Right atrium auricular region (tissue), 2 donors: ENCODE results near the gene MAN1B1. TPM values are rescaled to one million over a fixed set of nuclear protein-coding genes. Genes with fewer than 3 reads are reported as not detected.
A peak's percentile ranks its signal among the peaks of the same experiment; 100 is the strongest.

Experiments used
- DNase-seq: peaks from one replicate; pipeline ENCODE4 v3.0.0-alpha.2; 2019; ENCODE audit warnings: low spot score
- H3K27ac ChIP-seq, 2 donors: fragments of 200-600 bp; sonication (generic); 1 replicate in 1 of 2; 2 replicates in 1 of 2; pipeline ENCODE4 v1.5.1; 2016 to 2019
- H3K27me3 ChIP-seq, 2 donors: fragments of 200-600 bp; sonication (generic); one replicate each; pipeline versions ENCODE4 v1.5.1 to v1.6.0; 2017 to 2019
- H3K36me3 ChIP-seq: fragments of 200-600 bp; sonication (generic); one replicate; pipeline ENCODE4 v1.5.1; 2016
- H3K4me1 ChIP-seq, 2 donors: fragments of 200-600 bp; sonication (generic); one replicate each; pipeline versions ENCODE4 v1.5.1 to v1.6.0; 2017 to 2019
- H3K4me3 ChIP-seq, 2 donors: fragments of 200-600 bp; sonication (generic); 1 replicate in 1 of 2; 2 replicates in 1 of 2; pipeline ENCODE4 v1.5.1; 2017 to 2019; ENCODE audit warnings: mild to moderate bottlenecking in 1 of 2, moderate library complexity in 1 of 2
- H3K9me3 ChIP-seq, 2 donors: fragments of 200-600 bp; sonication (generic); one replicate each; pipeline ENCODE4 v1.5.1; 2019
- CTCF ChIP-seq, 2 donors: fragments of 200-600 bp; sonication (generic); IDR thresholded peaks; one replicate each; pipeline ENCODE4 v1.5.1; 2019; ENCODE audit warnings: antibody characterized with exemption in 2 of 2
- total RNA-seq, 2 donors: library from RNA; depleted of rRNA; stranded (reverse); fragments of >200 nt; gene quantifications; one replicate each; pipeline ENCODE4 v1.1.0, GENCODE V29; 2016

MAN1B1 gene
- total RNA-seq, 2 donors from 2014 or later = 20.9 to 26.8 TPM

- H3K36me3 ChIP-seq = peaks cover 33% of the 10 kb centered on the region
- TF ChIP-seq CTCF (IDR thresholded peaks at IDR 0.05) = no peak
- DNase-seq = no peak
- H3K4me1 ChIP-seq = peaks cover 0 to 42% of the 10 kb centered on the region in 2 donors
- H3K9me3 ChIP-seq = no peaks in the 10 kb centered on the region
- no peak overlapping the region for H3K27ac ChIP-seq
- peak overlapping the region; percentile 88 to 91 for H3K4me3 ChIP-seq
- H3K27me3 ChIP-seq = no peaks in the 10 kb centered on the region
Measured at GRCh38 chr9:137113385-137114159, 26.8 kb downstream of the MAN1B1 start.

- H3K27me3 ChIP-seq = no peaks in the 10 kb centered on the region
- peaks cover 0 to 42% of the 10 kb centered on the region in 2 donors for H3K4me1 ChIP-seq
- peak overlapping the region; percentile 88 to 91 for H3K4me3 ChIP-seq
- H3K9me3 ChIP-seq = no peaks in the 10 kb centered on the region
- H3K27ac ChIP-seq = peak overlapping the region; percentile 82 to 97
- DNase-seq = no peak
- TF ChIP-seq CTCF (IDR thresholded peaks at IDR 0.05) = no peak
- peaks cover 28% of the 10 kb centered on the region for H3K36me3 ChIP-seq
Measured at GRCh38 chr9:137114220-137114612, 27.4 kb downstream of the MAN1B1 start.

- Histone ChIP-seq H3K27me3 (no peaks in the 10 kb centered on the region), H3K9me3 (no peaks in the 10 kb centered on the region), H3K4me1 (peaks cover 0 to 42% of the 10 kb centered on the region in 2 donors), H3K4me3 (peak within 1 kb of the TSS; percentile 88 to 91), H3K27ac (peak within 1 kb of the TSS; percentile 82 to 97), H3K36me3 (peaks cover 23% of the 10 kb centered on the region)
- TF ChIP-seq CTCF (IDR thresholded peaks at IDR 0.05) = peak in 1 of 2 donors; percentile 6
- peak; percentile 70 for DNase-seq
Measured at GRCh38 chr9:137114613-137115393, 28.0 kb downstream of the MAN1B1 start, which contains the start of gene DPP7. TSS of gene DPP7 (minus strand) at chr9:137114733. CDS start at chr9:137114713, 20 bp downstream.

DNA sequence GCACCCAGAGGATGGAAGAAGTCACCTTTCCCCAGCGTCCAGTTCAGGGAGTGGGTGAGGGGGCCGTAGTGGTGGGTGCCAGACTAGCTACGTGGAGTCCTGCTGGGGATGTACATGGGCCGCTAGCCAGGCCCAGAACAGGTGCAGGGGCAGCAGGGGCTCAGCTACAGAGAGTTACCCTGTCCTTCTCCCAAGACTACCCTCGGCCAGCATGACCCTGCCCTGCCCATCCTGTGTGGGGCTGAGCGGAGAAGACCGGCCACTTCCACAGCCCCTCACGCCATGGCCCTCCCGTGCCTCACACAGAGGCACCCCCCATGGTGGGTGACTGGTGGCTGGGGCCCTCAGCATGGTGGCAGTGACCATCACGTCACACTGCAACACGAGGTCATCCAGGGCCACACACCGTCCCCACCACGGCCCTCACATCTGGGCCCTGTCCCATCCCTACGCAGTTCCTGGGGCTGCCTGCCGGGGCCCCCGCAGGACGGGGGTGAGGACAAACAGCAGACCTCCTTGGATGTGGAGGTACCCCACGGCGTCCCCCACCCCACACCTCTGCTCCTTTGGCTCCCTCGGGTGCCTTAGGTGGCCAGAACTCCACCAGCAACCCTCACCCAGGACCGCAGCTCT, 28.7 kb downstream of the MAN1B1 start:
- Histone ChIP-seq H3K4me1 (peaks cover 0 to 42% of the 10 kb centered on the region in 2 donors), H3K27ac (peak overlapping the region; percentile 82 to 97), H3K4me3 (peak overlapping the region in 1 of 2 donors; percentile 91), H3K27me3 (no peaks in the 10 kb centered on the region), H3K36me3 (peaks cover 16% of the 10 kb centered on the region), H3K9me3 (no peaks in the 10 kb centered on the region)
- no peak for DNase-seq
- no peak for TF ChIP-seq CTCF (IDR thresholded peaks at IDR 0.05)

- H3K9me3 ChIP-seq = no peaks in the 10 kb centered on the region
- no peak for DNase-seq
- peaks cover 0 to 42% of the 10 kb centered on the region in 2 donors for H3K4me1 ChIP-seq
- peak overlapping the region; percentile 82 to 97 for H3K27ac ChIP-seq
- no peak overlapping the region for H3K4me3 ChIP-seq
- no peak for TF ChIP-seq CTCF (IDR thresholded peaks at IDR 0.05)
- H3K27me3 ChIP-seq = no peaks in the 10 kb centered on the region
- H3K36me3 ChIP-seq = peaks cover 10% of the 10 kb centered on the region
Measured at GRCh38 chr9:137116027-137116507, 29.3 kb downstream of the MAN1B1 start.
